GM19372 (cell line): ENCODE data around the gene PCOLCE2.

ENCODE experiments used
- ATAC-seq: cut with Tn5 transposase; IDR thresholded peaks from one replicate; pipeline ENCODE4 v1.9.1; 2021; ENCODE audit warnings: mild to moderate bottlenecking, low read depth, moderate library complexity; ENCODE audit not compliant: unreplicated experiment

Gene PCOLCE2

GRCh38 chr3:142888481-142889211, at the start of gene PCOLCE2:
Gene PCOLCE2, minus strand, starts transcription at chr3:142889083. Its CDS starts 187 bp downstream, at chr3:142888896.
- no peak for ATAC-seq

DNA sequence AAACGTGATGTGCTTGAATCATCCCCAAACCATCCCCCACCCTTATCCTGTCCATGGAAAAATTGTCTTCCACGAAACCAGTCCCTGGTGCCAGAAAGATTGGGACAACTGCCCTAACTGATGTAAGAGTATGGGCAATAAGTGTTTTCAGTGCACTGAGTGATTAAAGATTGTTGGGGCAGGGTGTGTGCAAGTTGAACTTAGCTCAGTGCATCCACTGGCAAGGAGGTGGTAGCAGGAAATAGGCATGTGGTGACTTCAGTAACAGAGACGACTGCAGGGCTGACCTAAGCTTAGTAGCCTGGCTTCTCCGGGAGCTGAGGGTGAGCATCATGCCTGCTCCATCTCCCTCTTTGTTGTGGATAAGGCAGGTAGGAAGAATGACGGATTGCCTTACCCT, 47.1 kb upstream of the PCOLCE2 start:
- ATAC-seq = no peak

- ATAC-seq = no peak
Measured at GRCh38 chr3:142934887-142935269, 46.0 kb upstream of the PCOLCE2 start.

- ATAC-seq = no peak
Measured at GRCh38 chr3:142934128-142934886, 45.4 kb upstream of the PCOLCE2 start.

DNA sequence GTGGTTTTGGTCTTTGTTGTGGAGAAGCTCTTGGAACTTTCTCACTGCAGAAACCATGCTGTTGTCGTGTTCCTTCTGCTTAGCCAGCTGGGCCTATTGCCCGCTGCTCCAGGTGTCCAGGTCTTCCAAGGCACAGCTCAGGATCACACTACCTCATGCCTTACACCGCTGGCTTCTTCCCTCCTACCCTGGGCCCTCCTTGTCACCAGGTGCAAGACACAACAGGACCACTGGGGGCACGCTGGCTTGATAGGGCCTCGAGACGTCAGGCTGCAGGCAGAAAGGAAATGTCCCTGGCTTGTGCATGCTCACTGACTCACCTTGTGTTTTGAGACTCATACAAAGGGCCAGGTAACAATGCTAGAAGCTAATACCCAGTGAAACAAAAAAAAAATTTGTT, 42.3 kb upstream of the PCOLCE2 start:
- ATAC-seq = peak; percentile 86

DNA sequence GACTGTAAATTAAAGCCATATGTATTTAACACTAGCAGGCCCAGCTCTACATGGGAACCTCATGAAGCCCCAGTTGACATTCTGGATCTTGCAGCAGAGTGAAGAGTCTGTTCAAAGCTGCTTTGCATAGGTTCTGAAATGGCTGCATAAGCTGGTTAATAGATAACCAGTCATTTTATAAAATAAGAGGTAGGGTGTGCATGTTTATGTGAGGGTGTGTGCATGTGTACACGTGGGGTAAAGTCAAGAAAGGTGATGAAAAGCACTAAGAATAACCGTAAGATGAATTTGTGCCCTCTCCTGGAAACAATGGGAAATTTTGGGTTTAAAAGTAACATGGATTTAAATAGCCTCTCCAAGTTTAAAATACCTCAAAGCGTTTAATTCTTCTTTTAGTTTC, 41.6 kb upstream of the PCOLCE2 start:
- no peak for ATAC-seq

DNA sequence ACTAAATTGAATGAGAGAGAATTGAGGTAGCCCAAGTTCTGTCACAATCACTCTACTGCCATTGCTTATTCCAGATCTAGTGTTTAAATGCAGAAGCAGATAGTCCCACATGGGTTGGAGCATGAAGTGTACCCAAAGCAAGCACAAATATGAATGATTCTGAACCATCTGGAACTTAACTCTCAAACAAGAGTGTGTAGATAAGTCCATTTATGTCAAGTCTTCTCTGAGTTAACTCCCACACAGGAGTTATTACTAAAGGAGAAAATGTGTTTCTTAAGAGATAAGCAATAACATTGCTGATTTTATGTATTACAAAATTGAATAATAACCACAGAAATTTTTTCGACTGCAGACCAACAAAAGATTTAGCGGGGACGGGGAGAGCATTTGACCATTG, 41.0 kb upstream of the PCOLCE2 start:
- no peak for ATAC-seq

DNA sequence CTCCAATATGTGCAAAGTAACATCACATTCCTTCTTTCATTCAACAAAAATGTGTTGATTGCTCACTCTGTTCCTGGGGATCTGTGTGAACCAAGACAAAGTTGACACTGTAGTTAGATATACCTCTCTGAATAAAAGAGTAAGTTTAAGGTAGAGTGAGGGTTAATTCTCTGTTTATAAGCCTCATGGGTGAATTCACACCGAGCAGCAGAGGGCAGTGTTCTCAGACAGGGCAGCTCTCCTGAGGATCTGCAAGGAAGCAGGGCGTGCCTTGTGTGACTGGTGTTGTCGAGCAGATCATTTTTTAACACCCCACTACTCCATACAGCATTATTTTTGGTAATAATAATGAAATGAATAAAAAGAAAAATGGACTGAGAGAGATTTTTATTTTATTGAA, 40.2 kb upstream of the PCOLCE2 start:
- peak; percentile 70 for ATAC-seq

DNA sequence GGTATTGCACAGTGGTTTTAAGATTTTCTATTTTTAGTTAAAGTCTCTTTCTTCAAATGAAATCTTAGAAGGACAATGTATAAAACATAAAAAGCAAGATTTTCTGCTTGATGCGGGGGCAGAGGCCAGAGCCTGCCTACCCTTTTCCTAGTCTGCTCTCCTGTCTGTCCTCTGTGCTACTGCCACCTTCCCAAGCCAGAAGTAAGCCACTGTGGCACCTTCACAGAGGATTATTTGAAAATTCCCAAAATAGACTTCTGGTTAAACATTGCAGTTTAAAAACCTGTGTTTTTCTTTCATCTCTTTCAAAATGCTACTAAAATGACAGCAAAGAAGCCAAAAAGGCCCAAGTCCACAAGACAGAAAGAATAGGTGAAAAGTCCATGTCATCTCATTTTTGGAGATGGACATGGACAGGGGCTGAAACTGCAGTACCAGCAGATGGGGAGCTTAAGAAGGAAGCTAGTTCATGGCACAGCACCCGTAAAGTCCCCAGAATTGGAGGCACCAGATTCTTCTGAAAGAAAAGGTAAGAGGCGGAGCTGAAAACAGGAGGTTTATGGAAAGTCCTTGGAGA, 37.6 kb upstream of the PCOLCE2 start:
- ATAC-seq = no peak

GRCh38 chr3:142925140-142925539, 36.3 kb upstream of the PCOLCE2 start:
- no peak for ATAC-seq

DNA sequence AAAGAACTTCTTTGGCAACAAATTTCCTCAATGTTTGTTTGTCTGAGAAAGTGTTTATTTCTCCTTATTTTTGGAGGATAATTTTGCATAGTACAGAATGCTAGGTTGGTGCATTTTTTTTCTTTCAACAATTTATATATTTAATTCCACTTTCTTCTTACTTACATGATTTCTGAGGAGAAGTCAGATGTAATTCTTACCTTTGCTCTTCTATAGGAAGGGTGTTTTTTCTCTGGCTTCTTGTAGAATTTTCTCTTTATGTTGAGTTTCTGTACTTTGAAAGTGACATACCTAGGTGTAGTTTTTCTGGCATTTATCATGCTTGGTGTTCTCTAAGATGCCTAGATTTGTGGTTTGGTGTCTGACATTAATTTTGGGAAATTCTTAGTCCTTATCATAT, 34.8 kb upstream of the PCOLCE2 start:
- ATAC-seq = no peak

GRCh38 chr3:142916605-142917004, 27.7 kb upstream of the PCOLCE2 start:
- ATAC-seq = no peak

GRCh38 chr3:142915636-142916035, 26.8 kb upstream of the PCOLCE2 start:
- no peak for ATAC-seq

DNA sequence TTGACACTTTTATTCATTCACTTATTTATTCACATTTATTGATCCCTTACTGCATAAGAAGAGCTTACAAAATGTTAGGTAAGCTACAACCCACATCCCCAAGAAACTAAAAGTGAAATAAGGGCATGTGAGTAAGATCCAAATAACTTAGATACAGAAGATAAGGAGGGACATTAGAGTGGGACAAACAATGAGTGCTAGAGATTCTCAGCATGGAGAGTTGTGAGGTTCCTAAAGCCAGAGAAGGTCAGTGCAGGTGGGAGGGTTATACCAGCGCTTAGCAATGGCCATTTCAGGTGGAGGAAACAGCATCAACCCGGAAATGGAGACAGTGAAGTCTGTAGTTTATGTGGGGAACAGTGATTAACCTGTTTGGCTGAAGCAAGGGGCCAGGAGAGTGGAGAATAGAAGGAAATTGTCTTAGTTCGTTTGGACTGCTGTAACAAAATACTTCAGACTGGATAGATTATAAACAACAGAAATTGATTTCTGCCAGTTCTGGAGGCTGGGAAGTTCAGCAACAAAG, 25.5 kb upstream of the PCOLCE2 start:
- ATAC-seq = no peak

GRCh38 chr3:142913432-142913831, 24.5 kb upstream of the PCOLCE2 start:
- no peak for ATAC-seq

GRCh38 chr3:142912402-142913172, 23.7 kb upstream of the PCOLCE2 start:
- ATAC-seq = no peak

DNA sequence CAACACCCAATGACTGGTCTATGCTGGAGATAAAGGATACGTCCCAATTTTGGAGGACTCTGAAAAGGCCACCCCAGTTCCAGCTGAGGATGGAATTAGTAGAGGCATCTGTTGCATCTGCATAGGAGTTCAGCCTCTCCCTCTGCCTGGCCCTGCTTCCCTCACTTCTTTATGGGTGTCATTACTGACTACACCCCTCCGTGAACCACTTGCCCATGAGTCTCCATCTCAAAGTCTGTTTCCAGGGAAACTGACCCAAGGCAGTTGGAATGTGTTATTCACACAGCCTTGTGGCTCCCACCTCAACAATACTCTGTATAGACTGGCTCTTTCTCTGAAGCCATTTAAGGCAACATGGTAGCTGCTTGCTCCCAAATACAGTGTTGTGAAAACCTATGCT, 21.4 kb upstream of the PCOLCE2 start:
- no peak for ATAC-seq

DNA sequence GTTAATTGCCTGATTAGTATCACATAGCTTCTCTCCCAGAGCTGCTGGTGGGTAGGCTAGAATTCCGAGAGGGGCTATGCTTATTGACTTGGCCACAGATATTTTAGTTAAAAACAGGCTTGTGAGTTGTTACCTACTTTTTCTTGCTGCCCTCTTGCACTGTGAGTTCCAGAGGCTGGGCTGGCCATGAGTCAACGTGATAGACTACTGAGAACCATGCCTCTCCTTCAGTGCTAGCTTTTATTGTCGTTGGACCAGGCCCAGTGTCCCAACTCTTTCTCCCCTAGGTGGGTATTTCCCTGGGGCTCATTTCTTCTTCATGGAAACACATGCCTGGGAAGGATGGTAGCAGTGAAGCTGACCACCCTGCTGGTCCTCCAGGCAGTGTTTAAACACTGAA, 20.4 kb upstream of the PCOLCE2 start:
- ATAC-seq = no peak

DNA sequence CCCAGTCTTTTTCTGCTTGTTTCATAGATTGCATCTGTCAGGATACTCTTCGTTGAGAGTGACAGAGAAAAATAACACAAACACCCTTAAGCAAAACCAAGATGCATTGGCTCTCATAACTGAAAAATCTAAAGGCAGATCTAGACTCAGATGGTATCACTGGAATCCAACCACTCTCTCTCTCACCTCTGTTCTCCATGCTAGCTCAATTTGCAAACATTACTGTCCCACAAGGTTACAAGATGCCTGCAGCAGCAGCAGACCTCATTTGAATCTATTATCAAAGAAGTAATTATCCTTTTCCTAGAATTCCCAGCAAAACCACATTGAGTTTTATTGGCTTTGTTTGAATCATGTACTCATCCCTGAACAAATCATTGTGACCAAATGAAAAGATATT, 19.1 kb upstream of the PCOLCE2 start:
- ATAC-seq = no peak

DNA sequence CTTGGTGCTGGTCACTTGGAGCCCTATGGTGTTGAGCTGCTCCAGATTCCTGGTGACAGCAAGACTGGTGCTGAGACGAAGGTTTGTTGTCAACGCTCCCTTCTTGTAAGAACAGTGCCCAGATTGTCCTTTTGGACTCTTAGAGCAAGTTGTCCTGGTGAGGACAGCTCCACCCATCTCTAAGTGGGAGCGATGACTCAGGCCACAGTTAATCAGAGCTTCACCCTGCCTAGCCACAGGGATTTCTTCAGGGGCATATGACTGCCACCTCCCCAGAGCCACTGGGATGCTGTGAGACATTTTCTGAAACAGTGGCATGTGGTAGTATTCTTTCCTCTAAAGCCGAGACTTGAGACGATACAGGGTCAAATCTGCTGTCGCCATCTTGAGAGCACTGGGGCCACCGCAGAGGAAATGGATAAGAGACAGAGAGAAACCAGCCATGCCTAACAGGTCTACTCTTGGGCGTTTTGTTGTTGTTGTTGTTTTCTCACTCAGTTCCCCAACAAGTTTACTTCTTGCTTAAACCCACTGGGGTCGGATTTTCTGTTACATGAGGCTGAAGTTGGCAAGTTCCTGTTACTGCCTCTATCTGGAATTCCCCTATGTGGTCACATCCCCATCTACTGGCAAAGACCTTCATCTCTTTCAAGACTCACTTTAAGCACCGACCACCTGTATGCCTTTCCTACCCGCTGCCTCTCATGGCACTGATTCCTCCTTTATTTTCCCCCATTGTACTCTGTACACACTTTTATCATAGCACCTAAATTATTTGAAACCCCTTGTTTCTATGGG, 16.0 kb upstream of the PCOLCE2 start:
- ATAC-seq = no peak
